H9 (cell line): Measurements from ENCODE around the gene OIT3. TPM values are rescaled to one million over a fixed set of nuclear protein-coding genes. Genes with fewer than 3 reads are reported as not detected.
A peak's percentile ranks its signal among the peaks of the same experiment; 100 is the strongest.

Experiments used
- DNase-seq: peaks from one replicate; pipeline ENCODE4 v3.0.0-alpha.2; 2017
- H2AFZ ChIP-seq: one replicate; pipeline ENCODE4 v1.6.1; 2013; ENCODE audit warnings: mild to moderate bottlenecking, low read length, control low read depth, moderate library complexity
- H2AK5ac ChIP-seq: 2 replicates; pipeline ENCODE4 v1.6.1; 2013; ENCODE audit warnings: low read length, control low read depth, mixed read lengths; ENCODE audit not compliant: insufficient read length
- H2BK120ac ChIP-seq: one replicate; pipeline ENCODE4 v1.6.1; 2013; ENCODE audit warnings: low read depth, mild to moderate bottlenecking, low read length, control low read depth, inconsistent platforms; ENCODE audit not compliant: poor library complexity, severe bottlenecking
- H2BK12ac ChIP-seq: 2 replicates; pipeline ENCODE4 v1.6.1; 2013; ENCODE audit warnings: low read length, control low read depth, mixed read lengths, low read depth; ENCODE audit not compliant: insufficient read length
- H2BK15ac ChIP-seq: 2 replicates; pipeline ENCODE4 v1.6.1; 2013; ENCODE audit warnings: low read depth, low read length, control low read depth
- H2BK20ac ChIP-seq: one replicate; pipeline ENCODE4 v1.6.1; 2013; ENCODE audit warnings: low read depth, mild to moderate bottlenecking, low read length, control low read depth, inconsistent platforms; ENCODE audit not compliant: poor library complexity, severe bottlenecking
- H2BK5ac ChIP-seq: 2 replicates; pipeline ENCODE4 v1.6.1; 2013; ENCODE audit warnings: low read length, control low read depth, mixed read lengths; ENCODE audit not compliant: insufficient read length
- H3K14ac ChIP-seq: 2 replicates; pipeline ENCODE4 v1.6.1; 2013; ENCODE audit warnings: low read length, control low read depth; ENCODE audit not compliant: insufficient read depth
- H3K18ac ChIP-seq: 2 replicates; pipeline ENCODE4 v1.6.1; 2013; ENCODE audit warnings: low read depth, mild to moderate bottlenecking, mixed read lengths, low read length, control low read depth; ENCODE audit not compliant: insufficient read length
- H3K23ac ChIP-seq: 2 replicates; pipeline ENCODE4 v1.6.1; 2013; ENCODE audit warnings: low read length, control low read depth, mixed read lengths, low read depth; ENCODE audit not compliant: insufficient read length
- H3K23me2 ChIP-seq: 2 replicates; pipeline ENCODE4 v1.6.1; 2013; ENCODE audit warnings: low read depth, mild to moderate bottlenecking, mixed read lengths, low read length, control low read depth; ENCODE audit not compliant: insufficient read length, poor library complexity, severe bottlenecking
- H3K27ac ChIP-seq: 2 replicates; pipeline ENCODE4 v1.5.1; 2013; ENCODE audit warnings: low read length, control low read depth, mixed read lengths, low read depth; ENCODE audit not compliant: insufficient read length
- H3K27me3 ChIP-seq: 2 replicates; pipeline ENCODE4 v1.6.1; 2013; ENCODE audit warnings: low read length, control low read depth, inconsistent platforms; ENCODE audit not compliant: insufficient read depth
- H3K4ac ChIP-seq: 2 replicates; pipeline ENCODE4 v1.6.1; 2013; ENCODE audit warnings: low read depth, mild to moderate bottlenecking, control low read depth, inconsistent platforms, low read length, moderate library complexity
- H3K4me1 ChIP-seq: 2 replicates; pipeline ENCODE4 v1.6.1; 2013; ENCODE audit warnings: low read length, control low read depth, inconsistent platforms; ENCODE audit not compliant: insufficient read depth
- H3K4me2 ChIP-seq: 2 replicates; pipeline ENCODE4 v1.6.1; 2013; ENCODE audit warnings: low read length, control low read depth, mixed read lengths; ENCODE audit not compliant: insufficient read length, insufficient read depth
- H3K56ac ChIP-seq: 2 replicates; pipeline ENCODE4 v1.6.1; 2013; ENCODE audit warnings: low read depth, mild to moderate bottlenecking, mixed read lengths, low read length, control low read depth; ENCODE audit not compliant: insufficient read length
- H3K79me1 ChIP-seq: 2 replicates; pipeline ENCODE4 v1.6.1; 2013; ENCODE audit warnings: low read depth, mild to moderate bottlenecking, moderate library complexity, low read length, control low read depth, inconsistent platforms; ENCODE audit not compliant: insufficient read depth, poor library complexity, severe bottlenecking
- H3K79me2 ChIP-seq: 2 replicates; pipeline ENCODE4 v1.6.1; 2013; ENCODE audit warnings: low read length, control low read depth, inconsistent platforms; ENCODE audit not compliant: insufficient read depth
- H3K9ac ChIP-seq: 2 replicates; pipeline ENCODE4 v1.6.1; 2013; ENCODE audit warnings: low read length, control low read depth, mixed read lengths; ENCODE audit not compliant: insufficient read length; ENCODE audit errors: extremely low read depth
- H3K9me3 ChIP-seq: one replicate; pipeline ENCODE4 v1.6.1; 2013; ENCODE audit warnings: low read depth, low read length, inconsistent platforms; ENCODE audit not compliant: control insufficient read depth
- H3T11ph ChIP-seq: one replicate; pipeline ENCODE4 v1.6.1; 2013; ENCODE audit warnings: mild to moderate bottlenecking, low read length, control low read depth, inconsistent platforms
- H4K20me1 ChIP-seq: one replicate; pipeline ENCODE4 v1.6.1; 2013; ENCODE audit not compliant: control insufficient read depth, insufficient read length, insufficient read depth
- H4K5ac ChIP-seq: 2 replicates; pipeline ENCODE4 v1.6.1; 2013; ENCODE audit warnings: low read depth, mild to moderate bottlenecking, mixed read lengths, low read length, control low read depth; ENCODE audit not compliant: insufficient read length
- H4K8ac ChIP-seq: replicated peaks from 2 replicates; pipeline ENCODE4 v1.6.1; 2013; ENCODE audit warnings: low read length, control low read depth, mixed read lengths, low read depth; ENCODE audit not compliant: insufficient read length
- H4K91ac ChIP-seq: 2 replicates; pipeline ENCODE4 v1.6.1; 2013; ENCODE audit warnings: low read depth, mild to moderate bottlenecking, moderate library complexity, mixed read lengths, low read length, control low read depth; ENCODE audit not compliant: insufficient read length
- H3K27ac Mint-ChIP-seq, 3 experiments: 2 replicates in 2 of 3; 3 replicates in 1 of 3; pipeline ENCODE4 v1.8.0; 2020 to 2021; ENCODE audit warnings: mixed read lengths in 3 of 3, mild to moderate bottlenecking in 1 of 3, moderate library complexity in 1 of 3
- H3K27me3 Mint-ChIP-seq: 2 replicates; pipeline ENCODE4 v1.8.0; 2021; ENCODE audit warnings: low read depth, mild to moderate bottlenecking, moderate library complexity, mixed read lengths
- H3K36me3 Mint-ChIP-seq, 3 experiments: 2 replicates in 2 of 3; 3 replicates in 1 of 3; pipeline ENCODE4 v1.8.0; 2020 to 2021; ENCODE audit warnings: low read depth in 3 of 3, mixed read lengths in 3 of 3; ENCODE audit not compliant: insufficient read depth in 1 of 3
- H3K4me1 Mint-ChIP-seq, 2 experiments: 2 replicates each; pipeline ENCODE4 v1.8.0; 2020; ENCODE audit warnings: mixed read lengths in 2 of 2
- H3K4me3 Mint-ChIP-seq, 2 experiments: 2 replicates in 1 of 2; 3 replicates in 1 of 2; pipeline ENCODE4 v1.8.0; 2020 to 2021; ENCODE audit warnings: mild to moderate bottlenecking in 2 of 2, mixed read lengths in 2 of 2, moderate library complexity in 1 of 2
- H3K9me3 Mint-ChIP-seq, 2 experiments: 2 replicates in 1 of 2; 3 replicates in 1 of 2; pipeline ENCODE4 v1.8.0; 2020; ENCODE audit warnings: mild to moderate bottlenecking in 2 of 2, mixed read lengths in 2 of 2, moderate library complexity in 1 of 2
- WGBS: extraction: QIAGEN DNeasy Blood & Tissue Kit; methylation state at CpG from one replicate; pipeline ENCODE4 v1.1.7; 2013; ENCODE audit warnings: missing lambda C conversion rate, low lambda C conversion rate, mixed read lengths; ENCODE audit not compliant: insufficient read length; ENCODE audit errors: extremely low coverage; 5-methylcytosine and 5-hydroxymethylcytosine counted together
- total RNA-seq: library from RNA; stranded (reverse); gene quantifications from 2 replicates; pipeline ENCODE4 v1.2.1, GENCODE V29; 2021
- TF ChIP-seq, protein P1 (sequence below): fragments of 200-600 bp; sonication (generic); conservative IDR thresholded peaks from 3 replicates; pipeline ENCODE4 v1.8.0; 2021; ENCODE audit warnings: antibody characterized with exemption, mild to moderate bottlenecking

The OIT3 gene
- total RNA-seq, 1 experiment from 2014 or later: not detected

DNA sequence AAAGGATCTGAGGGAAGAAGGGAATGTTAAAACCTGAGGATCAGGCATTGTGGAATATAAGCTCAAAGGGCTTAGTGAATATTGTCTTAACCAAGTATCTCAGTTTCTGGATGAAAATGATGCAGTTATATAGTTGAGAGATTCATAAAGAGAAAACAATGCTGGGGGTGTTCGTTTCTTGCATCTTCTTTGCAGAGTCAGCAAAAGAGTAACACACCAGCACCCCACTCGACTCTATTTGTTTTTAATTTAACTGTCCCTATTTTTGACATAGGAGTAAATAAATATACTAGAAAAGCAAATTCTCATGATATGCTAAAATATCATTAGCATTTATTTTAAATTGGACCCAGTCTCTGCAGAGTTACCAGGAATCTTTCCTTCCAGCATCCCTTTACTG, 7.6 kb upstream of the OIT3 start:
- peaks cover 46 to 52% of the 10 kb centered on the region in 2 experiments for H3K4me1 Mint-ChIP-seq
- H3K27ac Mint-ChIP-seq: peak overlapping the region; percentile 83 to 97 (median 94); a peak in 6 of 7 replicates
- H3K27me3 Mint-ChIP-seq: no peaks in the 10 kb centered on the region; the same call in 1 of the 2 replicates
- H3K4me1 ChIP-seq: peaks cover 9% of the 10 kb centered on the region; the same call in 1 of the 2 replicates
- no peak overlapping the region for H3T11ph ChIP-seq
- peaks cover 2 to 13% of the 10 kb centered on the region in 2 experiments; a peak in 4 of 5 replicates for H3K9me3 Mint-ChIP-seq
- H2BK120ac ChIP-seq: no peak overlapping the region
- H3K14ac ChIP-seq: no peak overlapping the region
- H3K27me3 ChIP-seq: no peaks in the 10 kb centered on the region
- no peaks in the 10 kb centered on the region for H3K79me1 ChIP-seq
- no peak overlapping the region for H2BK12ac ChIP-seq
- peak overlapping the region; percentile 72 for H3K27ac ChIP-seq
- no peak overlapping the region for H2AFZ ChIP-seq
- no peak overlapping the region for H4K5ac ChIP-seq
- no peak overlapping the region for H4K8ac ChIP-seq
- H2BK15ac ChIP-seq: no peak overlapping the region
- TF ChIP-seq, protein P1, sequence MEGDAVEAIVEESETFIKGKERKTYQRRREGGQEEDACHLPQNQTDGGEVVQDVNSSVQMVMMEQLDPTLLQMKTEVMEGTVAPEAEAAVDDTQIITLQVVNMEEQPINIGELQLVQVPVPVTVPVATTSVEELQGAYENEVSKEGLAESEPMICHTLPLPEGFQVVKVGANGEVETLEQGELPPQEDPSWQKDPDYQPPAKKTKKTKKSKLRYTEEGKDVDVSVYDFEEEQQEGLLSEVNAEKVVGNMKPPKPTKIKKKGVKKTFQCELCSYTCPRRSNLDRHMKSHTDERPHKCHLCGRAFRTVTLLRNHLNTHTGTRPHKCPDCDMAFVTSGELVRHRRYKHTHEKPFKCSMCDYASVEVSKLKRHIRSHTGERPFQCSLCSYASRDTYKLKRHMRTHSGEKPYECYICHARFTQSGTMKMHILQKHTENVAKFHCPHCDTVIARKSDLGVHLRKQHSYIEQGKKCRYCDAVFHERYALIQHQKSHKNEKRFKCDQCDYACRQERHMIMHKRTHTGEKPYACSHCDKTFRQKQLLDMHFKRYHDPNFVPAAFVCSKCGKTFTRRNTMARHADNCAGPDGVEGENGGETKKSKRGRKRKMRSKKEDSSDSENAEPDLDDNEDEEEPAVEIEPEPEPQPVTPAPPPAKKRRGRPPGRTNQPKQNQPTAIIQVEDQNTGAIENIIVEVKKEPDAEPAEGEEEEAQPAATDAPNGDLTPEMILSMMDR: no peak
- no peaks in the 10 kb centered on the region for H4K20me1 ChIP-seq
- H3K9ac ChIP-seq: no peak overlapping the region
- peaks cover 33 to 62% (median 41%) of the 10 kb centered on the region in 3 experiments for H3K36me3 Mint-ChIP-seq
- H2BK20ac ChIP-seq: no peak overlapping the region
- H4K91ac ChIP-seq: no peak overlapping the region
- H2BK5ac ChIP-seq: no peak overlapping the region
- no peak overlapping the region for H3K18ac ChIP-seq
- H2AK5ac ChIP-seq: no peak overlapping the region
- no peak overlapping the region for H3K56ac ChIP-seq
- H3K4me2 ChIP-seq: no peak overlapping the region
- no peak overlapping the region for H3K4ac ChIP-seq
- no peak overlapping the region for H3K23ac ChIP-seq
- no peaks in the 10 kb centered on the region for H3K79me2 ChIP-seq
- no peak overlapping the region for H3K4me3 Mint-ChIP-seq
- DNase-seq: no peak
- H3K9me3 ChIP-seq: peaks cover 5% of the 10 kb centered on the region
- WGBS: no CpG with 5 or more reads among the region's 2 CpGs
- H3K23me2 ChIP-seq: no peaks in the 10 kb centered on the region
